Liver (tissue), 9 donors: ENCODE data around the gene PDLIM7. TPM values are rescaled to one million over a fixed set of nuclear protein-coding genes. Genes with fewer than 3 reads are reported as not detected.

Experiments used
- DNase-seq: peaks from one replicate; pipeline ENCODE4 v3.0.0-alpha.2; 2017; ENCODE audit warnings: low spot score
- H3K27ac ChIP-seq, 2 donors: one replicate each; pipeline ENCODE4 v1.7.0; 2013; ENCODE audit warnings: inconsistent platforms in 2 of 2, low read length in 2 of 2, control low read depth in 1 of 2, low read depth in 1 of 2, mild to moderate bottlenecking in 1 of 2
- H3K27me3 ChIP-seq, 4 donors: one replicate each; pipeline versions ENCODE4 v1.6.1 to v1.7.0; 2013; ENCODE audit warnings: low read length in 3 of 4, inconsistent platforms in 1 of 4, mild to moderate bottlenecking in 1 of 4, moderate library complexity in 1 of 4; ENCODE audit not compliant: control insufficient read depth in 4 of 4, insufficient read depth in 4 of 4
- H3K36me3 ChIP-seq, 4 donors: one replicate each; pipeline versions ENCODE4 v1.6.1 to v1.7.0; 2013; ENCODE audit warnings: low read length in 3 of 4, mild to moderate bottlenecking in 3 of 4, low read depth in 1 of 4, moderate library complexity in 1 of 4; ENCODE audit not compliant: control insufficient read depth in 4 of 4, insufficient read depth in 3 of 4
- H3K4me1 ChIP-seq, 4 donors: one replicate each; pipeline versions ENCODE4 v1.6.1 to v1.7.0; 2013; ENCODE audit warnings: low read length in 3 of 4, mild to moderate bottlenecking in 3 of 4, moderate library complexity in 1 of 4; ENCODE audit not compliant: control insufficient read depth in 4 of 4, insufficient read depth in 4 of 4
- H3K4me3 ChIP-seq, 3 donors: one replicate each; pipeline versions ENCODE4 v1.6.1 to v1.7.0; 2013; ENCODE audit warnings: low read length in 3 of 3, control low read depth in 1 of 3, low read depth in 1 of 3, mild to moderate bottlenecking in 1 of 3
- H3K9ac ChIP-seq, 2 donors: one replicate each; pipeline ENCODE4 v1.7.0; 2013; ENCODE audit warnings: low read length in 2 of 2, mild to moderate bottlenecking in 2 of 2, moderate library complexity in 2 of 2, control low read depth in 1 of 2, low read depth in 1 of 2
- H3K9me3 ChIP-seq, 4 donors: one replicate each; pipeline versions ENCODE4 v1.6.1 to v1.7.0; 2013; ENCODE audit warnings: low read length in 3 of 4; ENCODE audit not compliant: control insufficient read depth in 4 of 4
- ATF3 ChIP-seq: IDR thresholded peaks from 2 replicates; pipeline ENCODE4 v1.6.1; 2016; ENCODE audit warnings: antibody characterized with exemption
- CTCF ChIP-seq: fragments of 150-350 bp; IDR thresholded peaks from 2 replicates; pipeline ENCODE4 v1.5.1; 2017; ENCODE audit warnings: improper control_type of control experiment, low read depth, low read length; ENCODE audit not compliant: missing input control
- EGR1 ChIP-seq, 2 donors: IDR thresholded peaks; 2 replicates each; pipeline ENCODE4 v1.6.1; 2016 to 2018; ENCODE audit warnings: antibody characterized with exemption in 2 of 2, low read depth in 2 of 2
- FOXA1 ChIP-seq: IDR thresholded peaks from 2 replicates; pipeline ENCODE4 v1.6.1; 2016; ENCODE audit warnings: antibody characterized with exemption
- FOXA2 ChIP-seq: IDR thresholded peaks from 2 replicates; pipeline ENCODE4 v1.6.1; 2016; ENCODE audit warnings: antibody characterized with exemption
- GABPA ChIP-seq, 2 donors: IDR thresholded peaks in 1 of 2; conservative IDR thresholded peaks in 1 of 2; 2 replicates each; pipeline ENCODE4 v1.6.1; 2016; ENCODE audit warnings: antibody characterized with exemption in 2 of 2, mild to moderate bottlenecking in 1 of 2, moderate library complexity in 1 of 2
- HNF4A ChIP-seq, 2 donors: conservative IDR thresholded peaks; 2 replicates each; pipeline ENCODE4 v1.6.1; 2016; ENCODE audit warnings: antibody characterized with exemption in 2 of 2, mild to moderate bottlenecking in 2 of 2
- HNF4G ChIP-seq: IDR thresholded peaks from 2 replicates; pipeline ENCODE4 v1.6.1; 2016; ENCODE audit warnings: antibody characterized with exemption
- JUND ChIP-seq, 2 donors: IDR thresholded peaks; 2 replicates each; pipeline ENCODE4 v1.6.1; 2016; ENCODE audit warnings: antibody characterized with exemption in 2 of 2
- MAX ChIP-seq: IDR thresholded peaks from 2 replicates; pipeline ENCODE4 v1.6.1; 2016; ENCODE audit warnings: antibody characterized with exemption
- NR2F2 ChIP-seq: IDR thresholded peaks from 2 replicates; pipeline ENCODE4 v1.6.1; 2016; ENCODE audit warnings: antibody characterized with exemption
- RAD21 ChIP-seq, 2 donors: IDR thresholded peaks; 2 replicates each; pipeline ENCODE4 v1.6.1; 2016; ENCODE audit warnings: antibody characterized with exemption in 2 of 2, mild to moderate bottlenecking in 2 of 2
- REST ChIP-seq: IDR thresholded peaks from 2 replicates; pipeline ENCODE4 v1.6.1; 2016; ENCODE audit warnings: antibody characterized with exemption, mild to moderate bottlenecking
- RXRA ChIP-seq, 2 donors: IDR thresholded peaks; 2 replicates each; pipeline ENCODE4 v1.6.1; 2017 to 2018; ENCODE audit warnings: antibody characterized with exemption in 2 of 2, mild to moderate bottlenecking in 1 of 2
- SP1 ChIP-seq: IDR thresholded peaks from 2 replicates; pipeline ENCODE4 v1.6.1; 2018; ENCODE audit warnings: antibody characterized with exemption, mild to moderate bottlenecking
- YY1 ChIP-seq: IDR thresholded peaks from 2 replicates; pipeline ENCODE4 v1.6.1; 2016; ENCODE audit warnings: antibody characterized with exemption, mild to moderate bottlenecking
- ZBTB33 ChIP-seq: IDR thresholded peaks from 2 replicates; pipeline ENCODE4 v1.6.1; 2016; ENCODE audit warnings: antibody characterized with exemption
- WGBS: extraction: QIAGEN DNeasy Blood & Tissue Kit; methylation state at CpG from one replicate; pipeline ENCODE4 v1.1.7; 2013; 5-methylcytosine and 5-hydroxymethylcytosine counted together
- polyA plus RNA-seq, 2 donors: library from polyadenylated mRNA; stranded (reverse) in 1 of 2; unstranded in 1 of 2; fragments of 200-250 nt in 1 of 2; fragments of >200 nt in 1 of 2; fragmentation: Nextera tagmentation in 1 of 2; extraction: Ambion mirVana in 1 of 2; gene quantifications; one replicate each; pipeline versions ENCODE4 v1.2.1 to v1.2.3, GENCODE V29; 2013 to 2015
- total RNA-seq, 2 donors: library from RNA; depleted of rRNA; stranded (reverse); fragments of >200 nt; gene quantifications; one replicate each; pipeline ENCODE4 v1.2.3, GENCODE V29; 2014
- donor health status: healthy.
- donor health status: healthy.
- donor health status: healthy.
- donor health status: healthy.
- donor health status: healthy.

PDLIM7 gene
- total and polyA plus RNA-seq, 4 donors = 5.5 to 36.0 (median 8.5) TPM

GRCh38 chr5:177520916-177521513, 23.6 kb upstream of the PDLIM7 start:
- 85% methylated on average over 2 of the region's 2 CpGs for WGBS
- no peak for TF ChIP-seq ZBTB33
- no peak for TF ChIP-seq EGR1 (IDR thresholded peaks at IDR 0.05; ENCODE audit: low read depth in 2 of 2)
- no peak for TF ChIP-seq HNF4G
- TF ChIP-seq REST = no peak
- TF ChIP-seq MAX = no peak
- no peak for TF ChIP-seq RAD21 (IDR thresholded peaks at IDR 0.05)
- TF ChIP-seq CTCF = no peak
- no peak for TF ChIP-seq HNF4A (conservative IDR thresholded peaks at IDR 0.05)
- TF ChIP-seq RXRA (IDR thresholded peaks at IDR 0.05) = no peak
- TF ChIP-seq FOXA2 = no peak
- TF ChIP-seq GABPA (IDR thresholded peaks at IDR 0.05 in 1 of 2, conservative IDR thresholded peaks at IDR 0.05 in 1 of 2) = no peak
- TF ChIP-seq ATF3 = no peak
- no peak for TF ChIP-seq SP1
- TF ChIP-seq JUND (IDR thresholded peaks at IDR 0.05) = no peak
- TF ChIP-seq YY1 = no peak
- Histone ChIP-seq H3K27me3 (no peaks in the 10 kb centered on the region), H3K27ac (no peak overlapping the region), H3K9me3 (no peaks in the 10 kb centered on the region), H3K4me3 (no peak overlapping the region), H3K4me1 (peaks cover 2 to 18% (median 8%) of the 10 kb centered on the region in 4 donors), H3K36me3 (peaks cover 10 to 50% (median 28%) of the 10 kb centered on the region in 4 donors), H3K9ac (no peak overlapping the region)
- no peak for DNase-seq

- H3K27ac ChIP-seq = no peak overlapping the region
- H3K4me3 ChIP-seq = no peak overlapping the region
- no peaks in the 10 kb centered on the region for H3K9me3 ChIP-seq
- no peak overlapping the region for H3K9ac ChIP-seq
- H3K36me3 ChIP-seq = peaks cover 10 to 47% (median 23%) of the 10 kb centered on the region in 4 donors
- H3K4me1 ChIP-seq = peaks cover 5 to 25% (median 15%) of the 10 kb centered on the region in 4 donors
- 97% methylated on average over 3 of the region's 3 CpGs for WGBS
- DNase-seq = no peak
- no peaks in the 10 kb centered on the region for H3K27me3 ChIP-seq
- TF ChIP-seq NR2F2 = no peak
- TF ChIP-seq EGR1 (IDR thresholded peaks at IDR 0.05; ENCODE audit: low read depth in 2 of 2) = no peak
- no peak for TF ChIP-seq FOXA1
- no peak for TF ChIP-seq CTCF
- no peak for TF ChIP-seq MAX
- TF ChIP-seq HNF4G = no peak
- no peak for TF ChIP-seq YY1
- no peak for TF ChIP-seq RXRA (IDR thresholded peaks at IDR 0.05)
- TF ChIP-seq HNF4A (conservative IDR thresholded peaks at IDR 0.05) = no peak
- no peak for TF ChIP-seq JUND (IDR thresholded peaks at IDR 0.05)
- TF ChIP-seq SP1 = no peak
Measured at GRCh38 chr5:177520271-177520670, 22.9 kb upstream of the PDLIM7 start.
